Muscle of back (tissue), 13 donors: ENCODE data around the gene SLC38A9. TPM values are rescaled to one million over a fixed set of nuclear protein-coding genes. Genes with fewer than 3 reads are reported as not detected.
"Not testable (repeated sequence)": the region's sequence is repeated elsewhere in the genome, so short reads cannot be mapped to it uniquely, and the experiment has no call there.

Source experiments
- DNase-seq, 3 donors: peaks; one replicate each; pipeline versions ENCODE4 v3.0.0 to v3.0.0-alpha.2; 2013
- long read RNA-seq, 9 donors: transcript quantifications; one replicate each; lab custom pipeline, GENCODE V29; 2026
- polyA plus RNA-seq, 10 donors: library from polyadenylated mRNA; unstranded; fragments of 120-200 nt; gene quantifications; one replicate each; pipeline ENCODE4 v1.2.1, GENCODE V29; 2013; ENCODE audit not compliant: insufficient read length in 10 of 10

The SLC38A9 gene
- 10 to 100 TPM in 9 of 10 donors, 1 to 10 TPM in 1; 9.8 to 17.0 (median 13.3) TPM for polyA plus RNA-seq
- long read RNA-seq, donor 1, result 0 reads
- long read RNA-seq, donor 2, result 0 reads
- long read RNA-seq, donor 3, result 0 reads
- long read RNA-seq, donor 4, result 0 reads
- long read RNA-seq, donor 5, result 0 reads
- long read RNA-seq, donor 6, partial matches to known transcripts, result 0 of 1 reads
- long read RNA-seq, donor 6, other reads (novel, unspliced or antisense), result 0 of 1 reads
- long read RNA-seq, donor 7, result 0 reads
- long read RNA-seq, donor 8, result 0 reads
- long read RNA-seq, donor 9, result 0 reads

- DNase-seq, result peak; percentile 95 to 98 (median 96)
Observed at GRCh38 chr5:55712023-55712859, at the start of gene SLC38A9. Gene SLC38A9 (minus strand): TSS chr5:55712324. CDS start chr5:55697958, 14,366 bp downstream.

GRCh38 chr5:55761721-55762120, 49.6 kb upstream of the SLC38A9 start:
- not testable (repeated sequence) for DNase-seq

- DNase-seq, result no peak
Observed at GRCh38 chr5:55758714-55759113, 46.6 kb upstream of the SLC38A9 start.

- DNase-seq, result no peak
Observed at GRCh38 chr5:55758231-55758630, 46.1 kb upstream of the SLC38A9 start.

- DNase-seq, result no peak
Observed at GRCh38 chr5:55750499-55750898, 38.4 kb upstream of the SLC38A9 start.

- no peak for DNase-seq
Observed at GRCh38 chr5:55750063-55750462, 37.9 kb upstream of the SLC38A9 start.

GRCh38 chr5:55749387-55749786, 37.3 kb upstream of the SLC38A9 start:
- DNase-seq, result peak in 1 of 3 donors; percentile 6

GRCh38 chr5:55747778-55748318, 35.7 kb upstream of the SLC38A9 start:
- DNase-seq, result no peak

GRCh38 chr5:55742778-55743177, 30.7 kb upstream of the SLC38A9 start:
- DNase-seq, result no peak

GRCh38 chr5:55737793-55738192, 25.7 kb upstream of the SLC38A9 start, which contains the start of gene DDX4:
Gene DDX4 (plus strand): TSS chr5:55738061. CDS start chr5:55738964, 903 bp downstream.
- DNase-seq, result no peak

- DNase-seq, result no peak
Observed at GRCh38 chr5:55734658-55735057, 22.5 kb upstream of the SLC38A9 start.

GRCh38 chr5:55732585-55732984, 20.5 kb upstream of the SLC38A9 start:
- DNase-seq, result no peak

GRCh38 chr5:55731848-55732247, 19.7 kb upstream of the SLC38A9 start:
- DNase-seq, result no peak

GRCh38 chr5:55724281-55724680, 12.2 kb upstream of the SLC38A9 start:
- DNase-seq, result no peak

GRCh38 chr5:55720188-55720703, 8.1 kb upstream of the SLC38A9 start:
- DNase-seq, result no peak

- DNase-seq, result not testable (repeated sequence)
Observed at GRCh38 chr5:55719026-55719425, 6.9 kb upstream of the SLC38A9 start.

- no peak for DNase-seq
Observed at GRCh38 chr5:55715519-55716078, 3.5 kb upstream of the SLC38A9 start.

- DNase-seq, result no peak
Observed at GRCh38 chr5:55714749-55715148, 2.6 kb upstream of the SLC38A9 start.

- no peak for DNase-seq
Observed at GRCh38 chr5:55714339-55714738, 2.2 kb upstream of the SLC38A9 start.

GRCh38 chr5:55713871-55714270, 1.7 kb upstream of the SLC38A9 start:
- DNase-seq, result no peak

- peak in 1 of 3 donors; percentile 2 for DNase-seq
Observed at GRCh38 chr5:55711507-55712022, 559 bp downstream of the SLC38A9 start.

- no peak for DNase-seq
Observed at GRCh38 chr5:55708732-55709131, 3.4 kb downstream of the SLC38A9 start.
